WTC11 (cell line): ENCODE measurements around the gene DISP2. TPM values are rescaled to one million over a fixed set of nuclear protein-coding genes. Genes with fewer than 3 reads are reported as not detected.

ENCODE experiments used
- ATAC-seq: fragments of 200-7000 bp; cut with Tn5 transposase; 2 replicates; pipeline ENCODE4 v1.10.0; 2021; ENCODE audit warnings: mild to moderate bottlenecking, moderate library complexity
- CTCF ChIA-PET: fragments of 300-600 bp; sonication (Branson Sonifier 250); formaldehyde crosslinking; loops from one replicate; lab custom pipeline; 2021; ENCODE audit warnings: antibody characterized with exemption; lab: Charles Lee
- POLR2A ChIA-PET: fragments of 350-600 bp; sonication (Branson Sonifier 250); formaldehyde crosslinking; loops from one replicate; lab custom pipeline; 2021; ENCODE audit warnings: antibody characterized with exemption; lab: Charles Lee
- DNase-seq: peaks from one replicate; pipeline ENCODE4 v3.0.0; 2021; ENCODE audit warnings: low spot score
- H3K27ac Mint-ChIP-seq: 2 replicates; pipeline ENCODE4 v1.8.0; 2021; ENCODE audit warnings: mixed read lengths
- H3K27me3 Mint-ChIP-seq: 2 replicates; pipeline ENCODE4 v1.8.0; 2021; ENCODE audit warnings: low read depth, mild to moderate bottlenecking, moderate library complexity, mixed read lengths
- H3K36me3 Mint-ChIP-seq: 2 replicates; pipeline ENCODE4 v1.8.0; 2021; ENCODE audit warnings: mixed read lengths
- H3K4me1 Mint-ChIP-seq: 2 replicates; pipeline ENCODE4 v1.8.0; 2022; ENCODE audit warnings: mixed read lengths
- H3K4me3 Mint-ChIP-seq: 2 replicates; pipeline ENCODE4 v1.8.0; 2021; ENCODE audit warnings: mild to moderate bottlenecking, moderate library complexity, mixed read lengths
- H3K9me3 Mint-ChIP-seq: 2 replicates; pipeline ENCODE4 v1.8.0; 2021; ENCODE audit warnings: mixed read lengths
- CBFB ChIP-seq: sonication (generic); formaldehyde crosslinking; IDR thresholded peaks from 2 replicates; pipeline ENCODE4 v1.8.1; 2022; ENCODE audit warnings: mild to moderate bottlenecking, low read depth, missing genetic modification reagents
- CREM ChIP-seq: sonication (generic); formaldehyde crosslinking; IDR thresholded peaks from 2 replicates; pipeline ENCODE4 v1.8.1; 2022; ENCODE audit warnings: mild to moderate bottlenecking, missing genetic modification reagents, moderate library complexity
- ELF4 ChIP-seq: sonication (generic); formaldehyde crosslinking; IDR thresholded peaks from 2 replicates; pipeline ENCODE4 v1.8.1; 2022; ENCODE audit warnings: low read depth, mild to moderate bottlenecking, moderate library complexity, missing genetic modification reagents
- FOXJ3 ChIP-seq: sonication (generic); formaldehyde crosslinking; IDR thresholded peaks from 2 replicates; pipeline ENCODE4 v1.9.0; 2021; ENCODE audit warnings: missing genetic modification reagents, mild to moderate bottlenecking, borderline replicate concordance
- GTF2I ChIP-seq: fragments of 250-450 bp; sonication (Bioruptor Pico); conservative IDR thresholded peaks from 2 replicates; pipeline ENCODE4 v1.4.0; 2021; ENCODE audit warnings: mild to moderate bottlenecking
- IRF2 ChIP-seq: sonication (generic); formaldehyde crosslinking; IDR thresholded peaks from 2 replicates; pipeline ENCODE4 v1.8.0; 2022; ENCODE audit warnings: low read depth, missing genetic modification reagents, borderline replicate concordance
- JAZF1 ChIP-seq: fragments of 250-450 bp; sonication (Bioruptor Pico); IDR thresholded peaks from 2 replicates; pipeline ENCODE4 v1.9.0; 2021; ENCODE audit warnings: moderate library complexity, mild to moderate bottlenecking, inconsistent platforms
- KAT7 ChIP-seq: sonication (generic); formaldehyde crosslinking; IDR thresholded peaks from 2 replicates; pipeline ENCODE4 v1.8.1; 2023; ENCODE audit warnings: missing genetic modification reagents, mild to moderate bottlenecking, borderline replicate concordance
- MYBL2 ChIP-seq: sonication (generic); formaldehyde crosslinking; IDR thresholded peaks from 2 replicates; pipeline ENCODE4 v1.8.1; 2023; ENCODE audit warnings: mild to moderate bottlenecking, moderate library complexity, missing genetic modification reagents
- NFE2L1 ChIP-seq: sonication (generic); formaldehyde crosslinking; IDR thresholded peaks from 2 replicates; pipeline ENCODE4 v1.8.1; 2023; ENCODE audit warnings: missing genetic modification reagents
- NFYB ChIP-seq: sonication (generic); formaldehyde crosslinking; conservative IDR thresholded peaks from 2 replicates; pipeline ENCODE4 v1.8.0; 2022; ENCODE audit warnings: low read depth, missing genetic modification reagents
- NR3C1 ChIP-seq: sonication (generic); formaldehyde crosslinking; conservative IDR thresholded peaks from 2 replicates; pipeline ENCODE4 v1.8.1; 2023; ENCODE audit warnings: low read depth, mild to moderate bottlenecking, missing genetic modification reagents
- OVOL2 ChIP-seq: fragments of 250-450 bp; sonication (Bioruptor Pico); IDR thresholded peaks from 2 replicates; pipeline ENCODE4 v1.9.0; 2021; ENCODE audit warnings: mild to moderate bottlenecking, borderline replicate concordance
- SOX15 ChIP-seq: fragments of 250-450 bp; sonication (Bioruptor Pico); IDR thresholded peaks from 2 replicates; pipeline ENCODE4 v1.9.0; 2021; ENCODE audit warnings: mild to moderate bottlenecking
- TCF7 ChIP-seq: sonication (generic); formaldehyde crosslinking; IDR thresholded peaks from 2 replicates; pipeline ENCODE4 v1.8.0; 2022; ENCODE audit warnings: mild to moderate bottlenecking, low read depth, missing genetic modification reagents, moderate library complexity
- TEAD1 ChIP-seq: sonication (generic); formaldehyde crosslinking; IDR thresholded peaks from 2 replicates; pipeline ENCODE4 v1.8.0; 2022; ENCODE audit warnings: mild to moderate bottlenecking, missing genetic modification reagents
- ZNF232 ChIP-seq: sonication (generic); formaldehyde crosslinking; IDR thresholded peaks from 2 replicates; pipeline ENCODE4 v1.8.0; 2022; ENCODE audit warnings: mild to moderate bottlenecking, missing genetic modification reagents
- ZNF416 ChIP-seq: fragments of 250-450 bp; sonication (Bioruptor Pico); IDR thresholded peaks from 2 replicates; pipeline ENCODE4 v1.9.0; 2021; ENCODE audit warnings: mild to moderate bottlenecking, inconsistent platforms
- ZNF423 ChIP-seq: fragments of 250-450 bp; sonication (Bioruptor Pico); IDR thresholded peaks from 2 replicates; pipeline ENCODE4 v2.1.2; 2022; ENCODE audit warnings: mild to moderate bottlenecking, moderate library complexity
- total RNA-seq: library from RNA; stranded (reverse); gene quantifications from 3 replicates; pipeline ENCODE4 v1.2.3, GENCODE V29; 2021
- TF ChIP-seq, protein P1 (sequence below): sonication (generic); formaldehyde crosslinking; IDR thresholded peaks from 2 replicates; pipeline ENCODE4 v1.8.0; 2023; ENCODE audit warnings: missing genetic modification reagents, mild to moderate bottlenecking, borderline replicate concordance
- TF ChIP-seq, protein P2 (sequence below): sonication (generic); formaldehyde crosslinking; IDR thresholded peaks from 2 replicates; pipeline ENCODE4 v1.8.1; 2022; ENCODE audit warnings: low read depth, mild to moderate bottlenecking, moderate library complexity, missing genetic modification reagents, borderline replicate concordance
- TF ChIP-seq, protein P3 (sequence below): sonication (generic); formaldehyde crosslinking; IDR thresholded peaks from 2 replicates; pipeline ENCODE4 v1.8.1; 2023; ENCODE audit warnings: mild to moderate bottlenecking, missing genetic modification reagents, moderate library complexity
- TF ChIP-seq, protein P4 (sequence below): sonication (generic); formaldehyde crosslinking; IDR thresholded peaks from 2 replicates; pipeline ENCODE4 v1.8.0; 2022; ENCODE audit warnings: mild to moderate bottlenecking, missing genetic modification reagents
- TF ChIP-seq, protein P5 (sequence below): sonication (generic); formaldehyde crosslinking; conservative IDR thresholded peaks from 2 replicates; pipeline ENCODE4 v1.8.1; 2023; ENCODE audit warnings: mild to moderate bottlenecking, low read depth, missing genetic modification reagents, moderate library complexity

Gene DISP2
- total RNA-seq, 1 experiment from 2014 or later = 3.5 TPM

DNA sequence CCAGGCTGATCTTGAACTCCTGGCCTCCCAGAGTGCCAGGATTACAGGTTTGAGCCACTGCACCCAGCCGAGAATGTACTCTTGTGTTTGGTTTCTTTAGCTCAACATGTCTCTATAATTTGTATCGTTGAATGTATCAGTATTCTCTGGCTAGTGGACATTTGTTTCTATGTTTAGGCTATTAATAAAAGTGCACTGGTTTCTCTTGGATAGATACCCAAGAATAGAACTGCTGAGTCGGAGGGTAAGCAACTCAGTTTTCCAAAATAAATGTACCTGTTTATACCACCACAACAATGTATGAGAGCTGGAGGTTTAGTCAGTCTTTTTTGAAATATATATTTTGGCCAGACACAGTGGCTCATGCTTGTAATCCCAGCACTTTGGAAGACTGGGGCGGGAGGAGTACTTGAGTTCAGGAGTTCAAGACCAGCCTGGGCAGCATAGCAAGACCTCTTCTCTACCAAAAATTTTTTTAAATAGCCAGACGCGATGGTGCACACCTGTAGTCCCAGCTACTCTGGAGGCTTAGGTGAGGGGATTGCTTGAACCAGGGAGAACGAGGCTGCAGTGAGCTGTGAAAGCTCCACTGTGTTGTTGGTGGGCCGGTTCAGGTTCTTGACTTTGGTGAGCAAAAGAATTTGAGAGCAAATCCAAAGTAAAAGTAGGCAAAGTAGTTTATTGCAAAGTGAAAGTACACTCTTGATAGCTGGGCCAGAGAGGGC lies 39.8 kb downstream of the DISP2 start (continued):
- no peak for TF ChIP-seq NR3C1
- no peak for TF ChIP-seq ZNF232 (CRISPR knock-in tag)
- no peak for TF ChIP-seq TEAD1 (CRISPR knock-in tag)
- TF ChIP-seq, protein P1, sequence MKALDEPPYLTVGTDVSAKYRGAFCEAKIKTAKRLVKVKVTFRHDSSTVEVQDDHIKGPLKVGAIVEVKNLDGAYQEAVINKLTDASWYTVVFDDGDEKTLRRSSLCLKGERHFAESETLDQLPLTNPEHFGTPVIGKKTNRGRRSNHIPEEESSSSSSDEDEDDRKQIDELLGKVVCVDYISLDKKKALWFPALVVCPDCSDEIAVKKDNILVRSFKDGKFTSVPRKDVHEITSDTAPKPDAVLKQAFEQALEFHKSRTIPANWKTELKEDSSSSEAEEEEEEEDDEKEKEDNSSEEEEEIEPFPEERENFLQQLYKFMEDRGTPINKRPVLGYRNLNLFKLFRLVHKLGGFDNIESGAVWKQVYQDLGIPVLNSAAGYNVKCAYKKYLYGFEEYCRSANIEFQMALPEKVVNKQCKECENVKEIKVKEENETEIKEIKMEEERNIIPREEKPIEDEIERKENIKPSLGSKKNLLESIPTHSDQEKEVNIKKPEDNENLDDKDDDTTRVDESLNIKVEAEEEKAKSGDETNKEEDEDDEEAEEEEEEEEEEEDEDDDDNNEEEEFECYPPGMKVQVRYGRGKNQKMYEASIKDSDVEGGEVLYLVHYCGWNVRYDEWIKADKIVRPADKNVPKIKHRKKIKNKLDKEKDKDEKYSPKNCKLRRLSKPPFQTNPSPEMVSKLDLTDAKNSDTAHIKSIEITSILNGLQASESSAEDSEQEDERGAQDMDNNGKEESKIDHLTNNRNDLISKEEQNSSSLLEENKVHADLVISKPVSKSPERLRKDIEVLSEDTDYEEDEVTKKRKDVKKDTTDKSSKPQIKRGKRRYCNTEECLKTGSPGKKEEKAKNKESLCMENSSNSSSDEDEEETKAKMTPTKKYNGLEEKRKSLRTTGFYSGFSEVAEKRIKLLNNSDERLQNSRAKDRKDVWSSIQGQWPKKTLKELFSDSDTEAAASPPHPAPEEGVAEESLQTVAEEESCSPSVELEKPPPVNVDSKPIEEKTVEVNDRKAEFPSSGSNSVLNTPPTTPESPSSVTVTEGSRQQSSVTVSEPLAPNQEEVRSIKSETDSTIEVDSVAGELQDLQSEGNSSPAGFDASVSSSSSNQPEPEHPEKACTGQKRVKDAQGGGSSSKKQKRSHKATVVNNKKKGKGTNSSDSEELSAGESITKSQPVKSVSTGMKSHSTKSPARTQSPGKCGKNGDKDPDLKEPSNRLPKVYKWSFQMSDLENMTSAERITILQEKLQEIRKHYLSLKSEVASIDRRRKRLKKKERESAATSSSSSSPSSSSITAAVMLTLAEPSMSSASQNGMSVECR (CRISPR knock-in tag) = no peak
- TF ChIP-seq ZNF416 (CRISPR knock-in tag) = no peak
- TF ChIP-seq ZNF423 (CRISPR knock-in tag) = no peak
- no peak for TF ChIP-seq OVOL2 (CRISPR knock-in tag)
- no peak for TF ChIP-seq JAZF1 (CRISPR knock-in tag)

DNA sequence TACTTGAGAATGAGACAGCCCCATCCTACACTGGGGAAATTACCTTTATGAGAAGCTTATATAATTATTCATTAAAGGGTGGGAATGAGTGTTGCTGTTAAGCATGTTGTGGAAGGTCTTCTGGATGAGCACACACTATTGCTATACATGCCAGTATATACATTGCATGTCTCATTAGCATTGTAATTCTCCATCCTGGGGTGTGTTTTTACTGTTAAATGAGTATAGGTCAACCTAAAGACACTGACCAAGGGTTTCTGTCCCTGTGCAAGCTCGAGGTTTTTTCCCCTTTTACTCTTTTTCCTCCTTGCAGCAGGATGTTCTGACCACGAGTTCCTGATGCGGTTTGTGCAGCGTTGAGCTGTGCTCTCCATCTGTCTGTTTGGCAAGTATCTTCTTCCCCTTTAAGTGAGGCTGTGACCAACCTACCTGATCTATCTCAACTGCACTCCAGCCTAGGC lies 40.4 kb downstream of the DISP2 start:
- ChIA-PET CTCF (interaction anchor here (1.1 to 1.6 kb wide), 4 partner anchors 8 to 78 kb away, joined by 5 to 10 read pairs (median 6); partner anchors contain the start of gene IVD), POLR2A (no interaction called here)
- TF ChIP-seq ELF4 (CRISPR knock-in tag) = no peak
- no peak for TF ChIP-seq NFYB
- TF ChIP-seq MYBL2 (CRISPR knock-in tag) = no peak
- no peak for TF ChIP-seq KAT7 (CRISPR knock-in tag)
- no peak for TF ChIP-seq IRF2 (CRISPR knock-in tag)
- no peak for TF ChIP-seq NFE2L1
- TF ChIP-seq, protein P2, sequence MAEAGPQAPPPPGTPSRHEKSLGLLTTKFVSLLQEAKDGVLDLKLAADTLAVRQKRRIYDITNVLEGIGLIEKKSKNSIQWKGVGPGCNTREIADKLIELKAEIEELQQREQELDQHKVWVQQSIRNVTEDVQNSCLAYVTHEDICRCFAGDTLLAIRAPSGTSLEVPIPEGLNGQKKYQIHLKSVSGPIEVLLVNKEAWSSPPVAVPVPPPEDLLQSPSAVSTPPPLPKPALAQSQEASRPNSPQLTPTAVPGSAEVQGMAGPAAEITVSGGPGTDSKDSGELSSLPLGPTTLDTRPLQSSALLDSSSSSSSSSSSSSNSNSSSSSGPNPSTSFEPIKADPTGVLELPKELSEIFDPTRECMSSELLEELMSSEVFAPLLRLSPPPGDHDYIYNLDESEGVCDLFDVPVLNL = no peak
- TF ChIP-seq, protein P3, sequence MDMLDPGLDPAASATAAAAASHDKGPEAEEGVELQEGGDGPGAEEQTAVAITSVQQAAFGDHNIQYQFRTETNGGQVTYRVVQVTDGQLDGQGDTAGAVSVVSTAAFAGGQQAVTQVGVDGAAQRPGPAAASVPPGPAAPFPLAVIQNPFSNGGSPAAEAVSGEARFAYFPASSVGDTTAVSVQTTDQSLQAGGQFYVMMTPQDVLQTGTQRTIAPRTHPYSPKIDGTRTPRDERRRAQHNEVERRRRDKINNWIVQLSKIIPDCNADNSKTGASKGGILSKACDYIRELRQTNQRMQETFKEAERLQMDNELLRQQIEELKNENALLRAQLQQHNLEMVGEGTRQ (CRISPR knock-in tag) = no peak
- TF ChIP-seq ZNF416 (CRISPR knock-in tag) = no peak
- Mint-ChIP-seq H3K4me3 (no peak overlapping the region), H3K4me1 (no peaks in the 10 kb centered on the region), H3K27me3 (no peaks in the 10 kb centered on the region), H3K36me3 (peaks cover 9% of the 10 kb centered on the region), H3K27ac (no peak overlapping the region), H3K9me3 (no peaks in the 10 kb centered on the region; the same call in 1 of the 2 replicates)
- ATAC-seq = no peak
- no peak for DNase-seq

DNA sequence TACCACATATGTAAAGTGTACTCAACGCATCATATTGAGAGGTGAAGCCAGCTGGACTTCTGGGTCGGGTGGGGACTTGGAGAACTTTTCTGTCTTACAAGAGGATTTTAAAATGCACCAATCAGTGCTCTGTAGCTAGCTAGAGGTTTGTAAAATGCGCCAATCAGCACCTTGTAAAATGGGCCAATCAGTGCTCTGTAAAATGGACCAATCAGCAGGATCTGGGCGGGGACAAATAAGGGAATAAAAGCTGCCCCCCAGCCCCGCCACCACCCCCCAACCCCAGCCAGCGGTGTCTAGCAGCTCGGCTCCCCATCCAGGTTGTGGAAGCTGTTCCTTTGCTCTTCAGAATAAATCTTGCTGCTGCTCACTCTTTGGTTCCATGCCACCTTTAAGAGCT lies 41.4 kb downstream of the DISP2 start:
- POLR2A ChIA-PET = no interaction called here
- Mint-ChIP-seq H3K27me3 (no peaks in the 10 kb centered on the region), H3K4me3 (no peak overlapping the region), H3K27ac (no peak overlapping the region), H3K36me3 (no peaks in the 10 kb centered on the region), H3K9me3 (no peaks in the 10 kb centered on the region; the same call in 1 of the 2 replicates), H3K4me1 (no peaks in the 10 kb centered on the region)
- CTCF ChIA-PET = interaction anchor here (1.0 to 1.4 kb wide), 3 partner anchors 23 to 124 kb away, joined by 3 to 10 read pairs (median 4); no protein-coding TSS in a partner anchor
- DNase-seq = no peak
- no peak for ATAC-seq
- TF ChIP-seq CBFB (CRISPR knock-in tag) = no peak
- no peak for TF ChIP-seq GTF2I (CRISPR knock-in tag)
- no peak for TF ChIP-seq FOXJ3 (CRISPR knock-in tag)
- TF ChIP-seq NFYB = no peak
- no peak for TF ChIP-seq MYBL2 (CRISPR knock-in tag)
- TF ChIP-seq, protein P4, sequence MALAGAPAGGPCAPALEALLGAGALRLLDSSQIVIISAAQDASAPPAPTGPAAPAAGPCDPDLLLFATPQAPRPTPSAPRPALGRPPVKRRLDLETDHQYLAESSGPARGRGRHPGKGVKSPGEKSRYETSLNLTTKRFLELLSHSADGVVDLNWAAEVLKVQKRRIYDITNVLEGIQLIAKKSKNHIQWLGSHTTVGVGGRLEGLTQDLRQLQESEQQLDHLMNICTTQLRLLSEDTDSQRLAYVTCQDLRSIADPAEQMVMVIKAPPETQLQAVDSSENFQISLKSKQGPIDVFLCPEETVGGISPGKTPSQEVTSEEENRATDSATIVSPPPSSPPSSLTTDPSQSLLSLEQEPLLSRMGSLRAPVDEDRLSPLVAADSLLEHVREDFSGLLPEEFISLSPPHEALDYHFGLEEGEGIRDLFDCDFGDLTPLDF (CRISPR knock-in tag) = no peak
- TF ChIP-seq TCF7 = no peak
- TF ChIP-seq JAZF1 (CRISPR knock-in tag) = no peak
- TF ChIP-seq, protein P5, sequence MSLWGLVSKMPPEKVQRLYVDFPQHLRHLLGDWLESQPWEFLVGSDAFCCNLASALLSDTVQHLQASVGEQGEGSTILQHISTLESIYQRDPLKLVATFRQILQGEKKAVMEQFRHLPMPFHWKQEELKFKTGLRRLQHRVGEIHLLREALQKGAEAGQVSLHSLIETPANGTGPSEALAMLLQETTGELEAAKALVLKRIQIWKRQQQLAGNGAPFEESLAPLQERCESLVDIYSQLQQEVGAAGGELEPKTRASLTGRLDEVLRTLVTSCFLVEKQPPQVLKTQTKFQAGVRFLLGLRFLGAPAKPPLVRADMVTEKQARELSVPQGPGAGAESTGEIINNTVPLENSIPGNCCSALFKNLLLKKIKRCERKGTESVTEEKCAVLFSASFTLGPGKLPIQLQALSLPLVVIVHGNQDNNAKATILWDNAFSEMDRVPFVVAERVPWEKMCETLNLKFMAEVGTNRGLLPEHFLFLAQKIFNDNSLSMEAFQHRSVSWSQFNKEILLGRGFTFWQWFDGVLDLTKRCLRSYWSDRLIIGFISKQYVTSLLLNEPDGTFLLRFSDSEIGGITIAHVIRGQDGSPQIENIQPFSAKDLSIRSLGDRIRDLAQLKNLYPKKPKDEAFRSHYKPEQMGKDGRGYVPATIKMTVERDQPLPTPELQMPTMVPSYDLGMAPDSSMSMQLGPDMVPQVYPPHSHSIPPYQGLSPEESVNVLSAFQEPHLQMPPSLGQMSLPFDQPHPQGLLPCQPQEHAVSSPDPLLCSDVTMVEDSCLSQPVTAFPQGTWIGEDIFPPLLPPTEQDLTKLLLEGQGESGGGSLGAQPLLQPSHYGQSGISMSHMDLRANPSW (CRISPR knock-in tag) = no peak
- TF ChIP-seq ZNF416 (CRISPR knock-in tag) = no peak
- no peak for TF ChIP-seq SOX15 (CRISPR knock-in tag)
- TF ChIP-seq CREM (CRISPR knock-in tag) = no peak
